Measurements from ENCODE around the gene PKP4. TPM values are rescaled to one million over a fixed set of nuclear protein-coding genes. Genes with fewer than 3 reads are reported as not detected.

The PKP4 gene
- total and polyA plus RNA-seq, 2 experiments from 2014 or later: 35.7 to 92.3 TPM

- Mint-ChIP-seq H3K27ac (no peak overlapping the region; the same call in 1 of the 2 replicates), H3K4me3 (no peak overlapping the region), H3K27me3 (ENCODE audit: insufficient read depth, low read depth, poor library complexity) (no peaks in the 10 kb centered on the region), H3K4me1 (peaks cover 10% of the 10 kb centered on the region; the same call in 2 of the 3 replicates), H3K9me3 (no peaks in the 10 kb centered on the region), H3K36me3 (ENCODE audit: low read depth) (peaks cover 2% of the 10 kb centered on the region; the same call in 1 of the 3 replicates)
- H3K79me2 ChIP-seq (replicated peaks; ENCODE audit: insufficient read depth): no peaks in the 10 kb centered on the region
- no peaks in the 10 kb centered on the region for H3K9me2 ChIP-seq (ENCODE audit: insufficient read depth)
- no peak overlapping the region for H3K4me2 ChIP-seq
- no peaks in the 10 kb centered on the region for H3K36me3 ChIP-seq (ENCODE audit: insufficient read depth)
- TF ChIP-seq JUNB (IDR thresholded peaks at IDR 0.05; ENCODE audit: unreplicated experiment) (no peak), NANOG (IDR thresholded peaks at IDR 0.05; ENCODE audit: borderline replicate concordance) (no peak), EZH2phosphoT487 (IDR thresholded peaks at IDR 0.05; ENCODE audit: unreplicated experiment) (no peak), POLR2AphosphoS5 (IDR thresholded peaks at IDR 0.05; ENCODE audit: low read depth) (no peak), STAT1 (IDR thresholded peaks at IDR 0.05; ENCODE audit: unreplicated experiment) (no peak), ETS1 (IDR thresholded peaks at IDR 0.05) (no peak), REST (IDR thresholded peaks at IDR 0.05; ENCODE audit: unreplicated experiment) (no peak), EZH2 (IDR thresholded peaks at IDR 0.05; ENCODE audit: low read depth, unreplicated experiment) (no peak), ZNF462 (CRISPR knock-in tag; IDR thresholded peaks at IDR 0.05) (no peak), CTCF (conservative IDR thresholded peaks at IDR 0.05; ENCODE audit: low read depth in 2 of 2) (no peak), ZNF331 (CRISPR knock-in tag; IDR thresholded peaks at IDR 0.05; ENCODE audit: low read depth) (no peak), ZNF114 (CRISPR knock-in tag; IDR thresholded peaks at IDR 0.05) (no peak), CREB1 (CRISPR knock-in tag; IDR thresholded peaks at IDR 0.05; ENCODE audit: low read depth) (no peak)
- H3K27me3 ChIP-seq (ENCODE audit: insufficient read depth): no peaks in the 10 kb centered on the region
- ATAC-seq (no peak), DNase-seq (ENCODE audit: low spot score) (no peak)
- no peaks in the 10 kb centered on the region for H3K4me1 ChIP-seq (ENCODE audit: insufficient read depth)
- H3F3A ChIP-seq (replicated peaks; ENCODE audit: low read depth): no peaks in the 10 kb centered on the region
- no peak overlapping the region for H3K27ac ChIP-seq (ENCODE audit: low read depth)
- no peak overlapping the region for H3K4me3 ChIP-seq
- H2AFZ ChIP-seq: no peak overlapping the region
- no peaks in the 10 kb centered on the region for H4K20me1 ChIP-seq (replicated peaks; ENCODE audit: insufficient read depth)
These were observed 194.8 kb downstream of the PKP4 start for GRCh38 chr2:158651358-158652057.
